Measurements from ENCODE around the gene ATG4B. TPM values are rescaled to one million over a fixed set of nuclear protein-coding genes. Genes with fewer than 3 reads are reported as not detected.

The ATG4B gene
- total and polyA plus RNA-seq, 2 of the 8 experiments (the other 6 are each of a cell fraction or from before 2014, with no cell fraction given): 103 to 155 TPM

GRCh38 chr2:241645915-241646645 lies 8.6 kb downstream of the ATG4B start:
- peaks cover 25 to 90% of the 10 kb centered on the region in 2 experiments for H3K79me2 ChIP-seq (ENCODE audit: control insufficient read depth in 1 of 2, insufficient read depth in 2 of 2, low read length in 2 of 2)
- DNase-seq (ENCODE audit: low read depth in 1 of 2, low spot score in 2 of 2) (no peak), FAIRE-seq (no peak)
- H3K56ac ChIP-seq (replicated peaks; ENCODE audit: insufficient read length, low read depth, low read length): no peak overlapping the region
- no peak overlapping the region for H3K4me3 ChIP-seq (ENCODE audit: extremely low read depth in 1 of 4, insufficient read depth in 2 of 4, low read depth in 3 of 4, low read length in 4 of 4)
- H3K79me1 ChIP-seq (ENCODE audit: low read depth, low read length): peaks cover 24% of the 10 kb centered on the region
- H3K27me3 ChIP-seq (replicated peaks in 1 of 4; ENCODE audit: control insufficient read depth in 3 of 4, extremely low read depth in 1 of 4, insufficient read depth in 3 of 4, low read length in 3 of 4): no peaks in the 10 kb centered on the region
- H3K4ac ChIP-seq (replicated peaks; ENCODE audit: insufficient read length, low read depth, low read length): no peak overlapping the region
- ChIA-PET CTCF (ENCODE audit: partially characterized antibody) (interaction anchor here (0.6 to 3.3 kb wide), 7 partner anchors 13 to 829 kb away, joined by 3 to 19 read pairs (median 3); no protein-coding TSS in a partner anchor), POLR2A (ENCODE audit: partially characterized antibody) (interaction anchor here (1.1 to 2.0 kb wide), 2 partner anchors 9 to 29 kb away, joined by 3 to 8 read pairs; partner anchors contain the start of genes ATG4B and THAP4)
- no peak overlapping the region; the same call in 1 of the 2 replicates for H3K27ac ChIP-seq (ENCODE audit: low read depth, low read length)
- no peak overlapping the region for H4K91ac ChIP-seq (replicated peaks; ENCODE audit: insufficient read length, low read length)
- H3K36me3 ChIP-seq (ENCODE audit: control insufficient read depth in 2 of 4, insufficient read depth in 4 of 4, low read length in 3 of 4): peaks cover 0 to 4% (median 0%) of the 10 kb centered on the region in 4 experiments; a peak in 3 of 8 replicates
- no peak overlapping the region for H2BK12ac ChIP-seq (ENCODE audit: low read depth, low read length)
- no peak overlapping the region for H3K14ac ChIP-seq (ENCODE audit: insufficient read length)
- H3K4me2 ChIP-seq (ENCODE audit: insufficient read depth in 1 of 2, low read depth in 2 of 2, low read length in 2 of 2): no peak overlapping the region
- no peaks in the 10 kb centered on the region for H3K9me3 ChIP-seq (ENCODE audit: insufficient read depth in 2 of 2, low read depth in 1 of 2, low read length in 1 of 2)
- no peak overlapping the region for H2AK5ac ChIP-seq (ENCODE audit: low read depth, low read length)
- no peak overlapping the region for H4K8ac ChIP-seq (ENCODE audit: extremely low read depth, insufficient read depth, low read length)
- H3K18ac ChIP-seq (ENCODE audit: extremely low read depth, low read length): no peak overlapping the region
- no peak overlapping the region for H3K9ac ChIP-seq (replicated peaks in 1 of 4; ENCODE audit: extremely low read depth in 1 of 4, low read depth in 3 of 4, low read length in 3 of 4)
- no peak overlapping the region for H4K5ac ChIP-seq (ENCODE audit: insufficient read length, low read depth, low read length)
- H2BK5ac ChIP-seq (ENCODE audit: low read depth, low read length): no peak overlapping the region
- peaks cover 5 to 11% (median 6%) of the 10 kb centered on the region in 4 experiments for H3K4me1 ChIP-seq (replicated peaks in 1 of 4; ENCODE audit: control insufficient read depth in 3 of 4, insufficient read depth in 4 of 4, low read length in 3 of 4)
- no peak for TF ChIP-seq USF2 (IDR thresholded peaks at IDR 0.05; ENCODE audit: low read length)
- no peak for TF ChIP-seq HDAC6 (IDR thresholded peaks at IDR 0.05; ENCODE audit: low read depth, low read length)
- no peak for TF ChIP-seq CEBPB (IDR thresholded peaks at IDR 0.05; ENCODE audit: low read depth, low read length)
- TF ChIP-seq YY1 (IDR thresholded peaks at IDR 0.05; ENCODE audit: low read depth, low read length): no peak
- no peak for TF ChIP-seq SIN3A (conservative IDR thresholded peaks at IDR 0.05 in 1 of 2, IDR thresholded peaks at IDR 0.05 in 1 of 2; ENCODE audit: low read depth in 1 of 2, low read length in 2 of 2)
- TF ChIP-seq CTBP2 (IDR thresholded peaks at IDR 0.05; ENCODE audit: borderline replicate concordance, insufficient read depth, insufficient read length, low read length): no peak
- no peak for TF ChIP-seq SP4 (IDR thresholded peaks at IDR 0.05; ENCODE audit: low read length)
- no peak for TF ChIP-seq SAP30 (IDR thresholded peaks at IDR 0.05; ENCODE audit: insufficient read depth, insufficient replicate concordance, low read length)
- no peak overlapping the region for H2AFZ ChIP-seq (ENCODE audit: low read length)
- no peak overlapping the region for H3K23ac ChIP-seq (ENCODE audit: insufficient read length)
- H3K23me2 ChIP-seq (ENCODE audit: low read depth, low read length): no peaks in the 10 kb centered on the region
- H4K20me1 ChIP-seq (replicated peaks in 1 of 2; ENCODE audit: control insufficient read depth in 1 of 2, insufficient read depth in 2 of 2, low read length in 2 of 2): peaks cover 24 to 31% of the 10 kb centered on the region in 2 experiments
- no peak overlapping the region for H2BK15ac ChIP-seq (ENCODE audit: low read length)
- H2BK20ac ChIP-seq (ENCODE audit: low read length): no peak overlapping the region
- WGBS, 2 experiments (ENCODE audit: extremely low coverage in 1 of 2, insufficient coverage in 1 of 2, insufficient read length in 1 of 2, insufficient replicate concordance in 2 of 2, low coverage in 1 of 2, low lambda C conversion rate in 2 of 2, missing lambda C conversion rate in 1 of 2): 94% methylated on average over 14 of the region's 14 CpGs; no CpG with 5 or more reads in 1 of the 2 experiments
- H2BK120ac ChIP-seq (replicated peaks; ENCODE audit: low read depth, low read length): no peak overlapping the region

Measured in H1 (cell line).